PC-9 (cell line): ENCODE data around the gene MED13L. TPM values are rescaled to one million over a fixed set of nuclear protein-coding genes. Genes with fewer than 3 reads are reported as not detected.
"Not testable (repeated sequence)": the region's sequence is repeated elsewhere in the genome, so short reads cannot be mapped to it uniquely, and the experiment has no call there.

Experiments used
- BruUV-seq: library from RNA; stranded (reverse); fragments of 400-500 nt; replicated peaks from 2 replicates; lab custom pipeline; 2021; lab: Mats Ljungman, UMichigan
- CTCF ChIA-PET: fragments of 300-600 bp; sonication (Branson Sonifier 250); formaldehyde crosslinking; loops from one replicate; lab custom pipeline; 2022; ENCODE audit warnings: antibody characterized with exemption; lab: Charles Lee
- POLR2A ChIA-PET: fragments of 300-600 bp; sonication (Branson Sonifier 250); formaldehyde crosslinking; loops from one replicate; lab custom pipeline; 2022; ENCODE audit warnings: antibody characterized with exemption; ENCODE audit not compliant: unreplicated experiment; lab: Charles Lee
- DNase-seq, 2 experiments: peaks; one replicate each; pipeline versions ENCODE4 v3.0.0 to v3.0.0-alpha.2; 2015 to 2022; ENCODE audit warnings: mixed read lengths in 1 of 2
- H2AFZ ChIP-seq: fragments of 200-600 bp; sonication (generic); 2 replicates; pipeline ENCODE4 v1.8.1; 2017; ENCODE audit warnings: antibody characterized with exemption
- H3F3A ChIP-seq: fragments of 200-600 bp; sonication (generic); 2 replicates; pipeline ENCODE4 v1.8.1; 2017; ENCODE audit warnings: antibody characterized with exemption, mild to moderate bottlenecking, low read depth; ENCODE audit not compliant: insufficient read depth
- H3K27ac ChIP-seq: fragments of 200-600 bp; sonication (generic); 2 replicates; pipeline ENCODE4 v1.6.1; 2016; ENCODE audit warnings: mixed run types
- H3K27me3 ChIP-seq: fragments of 200-600 bp; sonication (generic); 2 replicates; pipeline ENCODE4 v1.6.1; 2016; ENCODE audit warnings: low read depth, mixed run types; ENCODE audit not compliant: insufficient read depth
- H3K36me3 ChIP-seq: fragments of 200-600 bp; sonication (generic); 2 replicates; pipeline ENCODE4 v1.6.1; 2016; ENCODE audit warnings: low read depth, mixed run types
- H3K4me1 ChIP-seq: fragments of 200-600 bp; sonication (generic); replicated peaks from 2 replicates; pipeline ENCODE4 v1.6.1; 2016; ENCODE audit warnings: mixed run types; ENCODE audit not compliant: insufficient read depth
- H3K4me2 ChIP-seq: fragments of 200-600 bp; sonication (generic); 2 replicates; pipeline ENCODE4 v1.6.1; 2017; ENCODE audit warnings: mixed run types
- H3K4me3 ChIP-seq: fragments of 200-600 bp; sonication (generic); 2 replicates; pipeline ENCODE4 v1.6.1; 2016; ENCODE audit warnings: mixed run types
- H3K79me2 ChIP-seq: fragments of 200-600 bp; sonication (generic); 2 replicates; pipeline ENCODE4 v1.6.1; 2017; ENCODE audit warnings: low read depth, mixed run types
- H3K9me2 ChIP-seq: fragments of 200-600 bp; sonication (generic); 2 replicates; pipeline ENCODE4 v1.8.1; 2017; ENCODE audit warnings: mild to moderate bottlenecking; ENCODE audit not compliant: insufficient read depth
- H3K9me3 ChIP-seq: fragments of 200-600 bp; sonication (generic); 2 replicates; pipeline ENCODE4 v1.8.1; 2016; ENCODE audit warnings: low read depth; ENCODE audit not compliant: insufficient read depth
- H4K20me1 ChIP-seq: fragments of 200-600 bp; sonication (generic); 2 replicates; pipeline ENCODE4 v1.8.1; 2017; ENCODE audit not compliant: insufficient read depth
- EZH2 ChIP-seq: fragments of 200-600 bp; sonication (generic); IDR thresholded peaks from 2 replicates; pipeline ENCODE4 v1.8.0; 2017; ENCODE audit warnings: antibody characterized with exemption, low read depth
- intact Hi-C: fragments of 100-400 bp; cut with micrococcal nuclease; formaldehyde crosslinking; loops from one replicate; pipeline ENCODE4 v1.10.0; 2022; ENCODE audit not compliant: unreplicated experiment
- total RNA-seq: library from RNA; stranded (reverse); gene quantifications from 2 replicates; pipeline ENCODE4 v1.2.3, GENCODE V29; 2021
- TF ChIP-seq, protein P1 (sequence below): fragments of 200-600 bp; sonication (generic); conservative IDR thresholded peaks from 2 replicates; pipeline ENCODE4 v1.6.1; 2017; ENCODE audit warnings: mixed run types, antibody characterized with exemption, mild to moderate bottlenecking, moderate library complexity

The MED13L gene
- total RNA-seq, 1 experiment from 2014 or later, result 89.5 TPM

DNA sequence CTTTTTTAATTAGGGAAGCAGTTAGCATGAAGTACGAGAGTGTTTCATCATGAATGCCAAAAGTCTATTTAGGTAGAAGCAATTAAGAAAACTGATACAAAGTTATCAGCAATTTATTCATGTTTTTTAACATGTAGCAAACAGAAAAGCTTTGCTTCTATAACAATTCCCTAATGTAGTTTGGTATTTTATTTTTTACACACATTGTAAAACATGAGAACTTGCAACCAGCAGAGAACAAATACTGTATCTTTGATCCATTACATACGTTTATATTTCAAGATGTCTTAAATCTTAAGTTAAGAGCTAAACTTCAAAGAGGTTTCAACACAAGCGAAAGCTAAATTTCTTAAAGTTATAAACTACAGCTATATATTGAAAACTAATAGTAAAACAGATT is 39.3 kb downstream of the MED13L start:
- CTCF ChIA-PET, result interaction anchor here (0.6 kb wide), 1 partner anchor 187 kb away, joined by 3 read pairs; no protein-coding TSS in a partner anchor
- H3K27ac ChIP-seq, result no peak overlapping the region
- peaks cover 98% of the 10 kb centered on the region for H3K79me2 ChIP-seq
- no peak overlapping the region for H2AFZ ChIP-seq
- no peak overlapping the region for H3K4me3 ChIP-seq
- TF ChIP-seq, protein P1, sequence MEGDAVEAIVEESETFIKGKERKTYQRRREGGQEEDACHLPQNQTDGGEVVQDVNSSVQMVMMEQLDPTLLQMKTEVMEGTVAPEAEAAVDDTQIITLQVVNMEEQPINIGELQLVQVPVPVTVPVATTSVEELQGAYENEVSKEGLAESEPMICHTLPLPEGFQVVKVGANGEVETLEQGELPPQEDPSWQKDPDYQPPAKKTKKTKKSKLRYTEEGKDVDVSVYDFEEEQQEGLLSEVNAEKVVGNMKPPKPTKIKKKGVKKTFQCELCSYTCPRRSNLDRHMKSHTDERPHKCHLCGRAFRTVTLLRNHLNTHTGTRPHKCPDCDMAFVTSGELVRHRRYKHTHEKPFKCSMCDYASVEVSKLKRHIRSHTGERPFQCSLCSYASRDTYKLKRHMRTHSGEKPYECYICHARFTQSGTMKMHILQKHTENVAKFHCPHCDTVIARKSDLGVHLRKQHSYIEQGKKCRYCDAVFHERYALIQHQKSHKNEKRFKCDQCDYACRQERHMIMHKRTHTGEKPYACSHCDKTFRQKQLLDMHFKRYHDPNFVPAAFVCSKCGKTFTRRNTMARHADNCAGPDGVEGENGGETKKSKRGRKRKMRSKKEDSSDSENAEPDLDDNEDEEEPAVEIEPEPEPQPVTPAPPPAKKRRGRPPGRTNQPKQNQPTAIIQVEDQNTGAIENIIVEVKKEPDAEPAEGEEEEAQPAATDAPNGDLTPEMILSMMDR, result no peak
- no peak for TF ChIP-seq EZH2
- peaks cover 9% of the 10 kb centered on the region; the same call in 1 of the 2 replicates for H3K4me1 ChIP-seq
- H3K36me3 ChIP-seq, result no peaks in the 10 kb centered on the region
- H3K4me2 ChIP-seq, result no peak overlapping the region
- intact Hi-C loops, result loop anchor here (5.0 kb wide), 2 partner anchors 171 to 241 kb away; no protein-coding TSS in a partner anchor
- POLR2A ChIA-PET, result no interaction called here
- DNase-seq, result no peak
- H3K9me2 ChIP-seq, result no peaks in the 10 kb centered on the region
- peaks cover 55% of the 10 kb centered on the region for H4K20me1 ChIP-seq
- H3K9me3 ChIP-seq, result no peaks in the 10 kb centered on the region
- no peaks in the 10 kb centered on the region for H3K27me3 ChIP-seq
- peaks cover 28% of the 10 kb centered on the region for H3F3A ChIP-seq
- BruUV-seq, result no TSS peak

- POLR2A ChIA-PET, result no interaction called here
- Histone ChIP-seq H3K9me2 (no peaks in the 10 kb centered on the region), H3K4me3 (no peak overlapping the region), H3F3A (peaks cover 18% of the 10 kb centered on the region), H3K79me2 (peaks cover 96% of the 10 kb centered on the region), H2AFZ (no peak overlapping the region), H3K9me3 (no peaks in the 10 kb centered on the region), H3K27me3 (no peaks in the 10 kb centered on the region), H3K27ac (no peak overlapping the region), H3K4me1 (peaks cover 9% of the 10 kb centered on the region; the same call in 1 of the 2 replicates), H4K20me1 (peaks cover 47% of the 10 kb centered on the region), H3K36me3 (no peaks in the 10 kb centered on the region), H3K4me2 (no peak overlapping the region)
- intact Hi-C loops, result loop anchor here (5.0 kb wide), 2 partner anchors 170 to 240 kb away; no protein-coding TSS in a partner anchor
- no peak for TF ChIP-seq EZH2
- TF ChIP-seq, protein P1, result no peak
- DNase-seq, result no peak
- no TSS peak for BruUV-seq
- CTCF ChIA-PET, result no interaction called here
These were observed 40.5 kb downstream of the MED13L start for GRCh38 chr12:116236976-116237375.

DNA sequence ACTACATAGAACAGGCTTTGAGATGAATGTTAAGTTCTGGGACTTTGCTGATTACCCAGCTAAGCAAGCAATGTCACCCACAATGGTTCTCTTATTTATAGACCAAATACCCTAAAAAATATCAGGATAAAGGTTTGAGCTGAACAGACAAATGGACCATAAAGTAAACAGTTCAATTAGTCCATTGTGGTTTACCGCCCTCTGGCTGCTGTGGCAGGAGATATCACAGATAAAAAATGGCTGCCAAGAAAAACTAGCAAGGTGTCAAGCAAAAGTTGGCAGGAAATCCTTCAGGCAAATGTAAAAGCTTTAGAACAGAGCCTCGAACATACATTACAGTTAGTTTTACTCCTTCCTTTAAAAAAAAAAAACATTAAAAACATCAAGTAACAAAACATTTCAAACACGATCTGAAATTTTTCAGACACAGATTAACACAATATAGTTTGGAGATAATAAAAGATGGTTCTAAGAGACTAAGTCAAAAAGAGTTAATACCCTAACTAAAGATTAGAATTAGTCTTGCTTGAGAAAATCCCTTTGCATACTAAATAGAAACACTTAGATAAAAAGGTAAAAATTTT is 41.3 kb downstream of the MED13L start:
- H3K9me3 ChIP-seq, result no peaks in the 10 kb centered on the region
- intact Hi-C loops, result loop anchor here (5.0 kb wide), 2 partner anchors 169 to 239 kb away; no protein-coding TSS in a partner anchor
- ChIA-PET CTCF (interaction anchor here (0.5 to 1.0 kb wide), 4 partner anchors 65 to 799 kb away, joined by 3 to 5 read pairs (median 3); no protein-coding TSS in a partner anchor), POLR2A (no interaction called here)
- H3K36me3 ChIP-seq, result no peaks in the 10 kb centered on the region
- BruUV-seq, result no TSS peak
- H3K4me1 ChIP-seq, result peaks cover 9% of the 10 kb centered on the region; the same call in 1 of the 2 replicates
- H3K9me2 ChIP-seq, result no peaks in the 10 kb centered on the region
- TF ChIP-seq EZH2, result no peak
- TF ChIP-seq, protein P1, result peak; percentile 70
- H3K4me2 ChIP-seq, result no peak overlapping the region
- H3K27me3 ChIP-seq, result no peaks in the 10 kb centered on the region
- no peak overlapping the region; the same call in 1 of the 2 replicates for H3K27ac ChIP-seq
- no peak overlapping the region for H2AFZ ChIP-seq
- H3K79me2 ChIP-seq, result peaks cover 92% of the 10 kb centered on the region
- H3K4me3 ChIP-seq, result no peak overlapping the region
- peak in 1 of 2 experiments; percentile 11 for DNase-seq
- peaks cover 43% of the 10 kb centered on the region for H4K20me1 ChIP-seq
- peaks cover 13% of the 10 kb centered on the region for H3F3A ChIP-seq

DNA sequence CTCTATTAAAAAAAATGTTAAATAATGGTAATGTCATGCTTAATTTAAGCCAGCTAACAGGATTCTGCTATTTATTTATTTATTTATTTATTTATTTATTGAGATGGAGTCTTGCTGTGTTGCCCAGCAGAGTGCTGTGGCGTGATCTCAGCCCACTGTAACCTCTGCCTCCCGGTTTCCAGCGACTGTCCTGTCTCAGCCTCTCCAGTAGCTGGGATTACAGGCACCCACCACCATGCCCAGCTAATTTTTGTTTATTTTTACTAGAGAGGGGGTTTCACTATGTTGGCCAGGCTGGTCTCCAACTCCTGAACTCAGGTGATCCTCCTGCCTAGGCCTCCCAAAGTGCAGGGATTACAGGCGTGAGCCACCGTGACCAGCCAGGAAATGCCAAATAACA is 43.3 kb downstream of the MED13L start:
- H2AFZ ChIP-seq, POLR2A ChIA-PET, H3K4me3 ChIP-seq, CTCF ChIA-PET, intact Hi-C loops, H3K9me3 ChIP-seq, H3K27me3 ChIP-seq, H3K9me2 ChIP-seq, BruUV-seq, DNase-seq, H3K4me2 ChIP-seq, H3K36me3 ChIP-seq, H3K4me1 ChIP-seq, H3K27ac ChIP-seq: not testable (repeated sequence)
- Histone ChIP-seq H3K79me2 (peaks cover 89% of the 10 kb centered on the region), H3F3A (peaks cover 13% of the 10 kb centered on the region), H4K20me1 (peaks cover 33% of the 10 kb centered on the region)
